CD4-positive, CD25-positive, alpha-beta regulatory T cell (primary cell): ENCODE measurements around the gene RNF149. TPM values are rescaled to one million over a fixed set of nuclear protein-coding genes. Genes with fewer than 3 reads are reported as not detected.

ENCODE experiments used
- ATAC-seq, 2 donors: fragments of 150-1000 bp; cut with Tn5 transposase; one replicate each; pipeline ENCODE4 v1.10.0; 2021; ENCODE audit warnings: low read depth in 2 of 2, moderate number of reproducible peaks in 2 of 2, moderate library complexity in 1 of 2
- DNase-seq, 3 donors: peaks; one replicate each; pipeline versions ENCODE4 v3.0.0 to v3.0.0-alpha.2; 2012 to 2022; ENCODE audit warnings: mixed read lengths in 1 of 3
- H3K27ac ChIP-seq: one replicate; pipeline ENCODE4 v1.7.0; 2013; ENCODE audit warnings: mild to moderate bottlenecking, low read length; ENCODE audit not compliant: insufficient read depth, poor library complexity, severe bottlenecking
- H3K27me3 ChIP-seq: one replicate; pipeline ENCODE4 v1.7.0; 2013; ENCODE audit warnings: low read length; ENCODE audit not compliant: control insufficient read depth, insufficient read depth
- H3K36me3 ChIP-seq: one replicate; pipeline ENCODE4 v1.7.0; 2013; ENCODE audit warnings: mild to moderate bottlenecking, low read length, moderate library complexity; ENCODE audit not compliant: control insufficient read depth, insufficient read depth
- H3K4me1 ChIP-seq: 2 replicates; pipeline ENCODE4 v1.7.0; 2013; ENCODE audit warnings: mild to moderate bottlenecking, low read length; ENCODE audit not compliant: insufficient read depth, control insufficient read depth, poor library complexity, severe bottlenecking
- H3K4me3 ChIP-seq: one replicate; pipeline ENCODE4 v1.7.0; 2013; ENCODE audit warnings: low read depth, mild to moderate bottlenecking, low read length, moderate library complexity
- H3K9me3 ChIP-seq, 2 experiments: 1 replicate in 1 of 2; 2 replicates in 1 of 2; pipeline ENCODE4 v1.7.0; 2013; ENCODE audit warnings: low read length in 2 of 2, mild to moderate bottlenecking in 1 of 2, moderate library complexity in 1 of 2; ENCODE audit not compliant: control insufficient read depth in 2 of 2
- H3K27ac Mint-ChIP-seq, 3 donors: one replicate each; pipeline ENCODE4 v1.8.0; 2020 to 2022; ENCODE audit warnings: mild to moderate bottlenecking in 3 of 3, mixed read lengths in 3 of 3, moderate library complexity in 2 of 3
- H3K27me3 Mint-ChIP-seq: one replicate; pipeline ENCODE4 v1.8.0; 2022; ENCODE audit warnings: mild to moderate bottlenecking, mixed read lengths
- H3K36me3 Mint-ChIP-seq: one replicate; pipeline ENCODE4 v1.8.0; 2020; ENCODE audit warnings: mixed read lengths
- H3K4me1 Mint-ChIP-seq, 4 donors: one replicate each; pipeline ENCODE4 v1.8.0; 2020 to 2022; ENCODE audit warnings: mixed read lengths in 4 of 4, mild to moderate bottlenecking in 1 of 4
- H3K4me3 Mint-ChIP-seq, 4 donors: one replicate each; pipeline ENCODE4 v1.8.0; 2020 to 2022; ENCODE audit warnings: mild to moderate bottlenecking in 4 of 4, mixed read lengths in 4 of 4, moderate library complexity in 3 of 4
- H3K9me3 Mint-ChIP-seq, 7 donors: one replicate each; pipeline ENCODE4 v1.8.0; 2020 to 2022; ENCODE audit warnings: mixed read lengths in 7 of 7, mild to moderate bottlenecking in 3 of 7, moderate library complexity in 2 of 7
- polyA plus RNA-seq, 4 donors: library from polyadenylated mRNA; unstranded; fragments of 300-500 nt; fragmentation: Illumina TruSeq; gene quantifications; one replicate each; pipeline ENCODE4 v1.2.3, GENCODE V29; 2021
- total RNA-seq: library from RNA; stranded (reverse); gene quantifications from one replicate; pipeline ENCODE4 v1.2.3, GENCODE V29; 2022

RNF149 gene
- total and polyA plus RNA-seq, 5 donors from 2014 or later = 84.4 to 221 (median 92.8) TPM

DNA sequence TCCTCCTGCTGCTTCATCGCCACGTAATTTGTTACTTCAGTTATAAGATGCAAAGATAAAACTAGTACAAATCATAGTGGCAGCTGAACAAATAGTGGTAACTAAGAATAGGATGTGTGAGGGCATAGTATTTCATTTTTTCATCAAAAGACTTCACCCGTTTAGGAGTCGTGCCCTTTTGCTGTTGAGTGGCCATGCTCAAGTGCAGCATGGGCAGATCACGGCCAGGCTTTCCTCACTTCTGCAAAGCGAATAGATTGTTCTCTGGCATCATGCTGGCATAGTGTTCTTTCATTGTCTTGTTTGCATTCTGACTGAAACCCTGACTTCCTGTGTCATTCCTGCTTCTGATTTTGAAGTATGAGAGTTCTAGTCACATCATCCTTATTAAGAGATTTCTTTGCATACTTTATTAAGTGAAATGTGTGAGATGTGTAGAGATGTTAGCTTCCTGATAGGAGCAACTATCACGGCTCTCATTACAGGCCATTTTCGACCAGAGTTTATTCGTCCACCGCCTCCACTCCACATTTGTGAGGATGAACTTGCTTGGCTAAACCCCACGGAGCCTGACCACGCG lies 44.1 kb downstream of the RNF149 start:
- no peaks in the 10 kb centered on the region for H3K9me3 ChIP-seq
- peak overlapping the region; percentile 15 for H3K27ac ChIP-seq
- peaks cover 43% of the 10 kb centered on the region for H3K36me3 Mint-ChIP-seq
- no peaks in the 10 kb centered on the region for H3K9me3 Mint-ChIP-seq
- no peak overlapping the region for H3K4me3 ChIP-seq
- ATAC-seq (no peak), DNase-seq (no peak)
- H3K4me3 Mint-ChIP-seq = peak overlapping the region in 2 of 4 donors; percentile 17 to 29
- H3K36me3 ChIP-seq = peaks cover 82% of the 10 kb centered on the region
- peaks cover 8% of the 10 kb centered on the region for H3K4me1 ChIP-seq
- peaks cover 12 to 51% (median 37%) of the 10 kb centered on the region in 4 donors for H3K4me1 Mint-ChIP-seq
- H3K27me3 Mint-ChIP-seq = no peaks in the 10 kb centered on the region
- no peaks in the 10 kb centered on the region for H3K27me3 ChIP-seq
- H3K27ac Mint-ChIP-seq = peak overlapping the region in 2 of 3 donors; percentile 20 to 37

DNA sequence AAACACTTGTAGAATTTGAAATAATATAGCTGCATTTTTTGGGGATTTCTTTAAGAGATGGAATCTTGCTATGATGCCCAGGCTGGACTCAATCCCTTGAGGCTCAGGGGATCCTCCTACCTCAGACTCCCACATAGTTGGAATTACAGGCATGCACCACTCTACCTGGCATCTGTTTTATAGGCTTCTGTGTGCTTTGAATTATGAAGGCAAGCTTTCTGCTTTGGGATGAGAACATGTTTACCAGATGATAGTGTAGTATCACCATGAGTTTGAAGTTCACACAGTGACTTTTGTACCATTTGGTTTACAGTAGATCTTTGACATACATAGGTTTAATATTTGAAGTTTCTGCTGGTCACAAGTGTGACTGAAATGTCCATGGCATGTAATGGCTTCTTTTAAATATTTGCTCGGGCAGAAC lies 45.1 kb downstream of the RNF149 start:
- no peaks in the 10 kb centered on the region for H3K9me3 ChIP-seq
- no peaks in the 10 kb centered on the region for H3K9me3 Mint-ChIP-seq
- H3K27me3 Mint-ChIP-seq = no peaks in the 10 kb centered on the region
- no peaks in the 10 kb centered on the region for H3K27me3 ChIP-seq
- H3K36me3 ChIP-seq = peaks cover 84% of the 10 kb centered on the region
- H3K4me3 Mint-ChIP-seq = no peak overlapping the region
- no peak for DNase-seq
- peaks cover 46% of the 10 kb centered on the region for H3K36me3 Mint-ChIP-seq
- peak overlapping the region; percentile 15 for H3K27ac ChIP-seq
- peaks cover 16 to 61% (median 41%) of the 10 kb centered on the region in 4 donors for H3K4me1 Mint-ChIP-seq
- H3K27ac Mint-ChIP-seq = peak overlapping the region in 1 of 3 donors; percentile 92
- H3K4me3 ChIP-seq = no peak overlapping the region
- H3K4me1 ChIP-seq = peaks cover 8% of the 10 kb centered on the region
- ATAC-seq = no peak

DNA sequence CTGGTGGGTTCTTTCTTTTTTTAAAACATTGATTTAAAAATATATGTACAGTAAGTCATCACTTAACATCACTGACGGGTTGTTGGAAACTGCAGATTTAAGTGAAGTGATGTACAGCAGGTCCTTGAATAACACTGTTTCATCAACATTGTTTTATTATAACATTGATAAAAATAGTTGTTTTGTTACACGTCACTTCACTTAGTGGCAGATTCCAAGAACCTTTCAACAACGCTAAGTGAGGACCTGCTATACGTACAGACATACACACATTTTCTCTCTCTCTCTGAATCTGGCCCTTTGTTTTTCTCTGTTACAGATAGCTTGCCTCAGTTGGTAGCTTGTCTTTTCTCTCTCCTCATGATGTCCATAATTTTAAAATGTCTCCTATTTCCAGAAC lies 46.4 kb downstream of the RNF149 start:
- Histone ChIP-seq H3K9me3 (no peaks in the 10 kb centered on the region), H3K4me1 (peaks cover 8% of the 10 kb centered on the region), H3K27ac (no peak overlapping the region), H3K4me3 (no peak overlapping the region), H3K27me3 (no peaks in the 10 kb centered on the region), H3K36me3 (peaks cover 73% of the 10 kb centered on the region)
- ATAC-seq (no peak), DNase-seq (no peak)
- peak overlapping the region in 1 of 3 donors; percentile 71 for H3K27ac Mint-ChIP-seq
- H3K4me3 Mint-ChIP-seq = no peak overlapping the region
- H3K36me3 Mint-ChIP-seq = peaks cover 41% of the 10 kb centered on the region
- H3K27me3 Mint-ChIP-seq = no peaks in the 10 kb centered on the region
- H3K4me1 Mint-ChIP-seq = peaks cover 17 to 62% (median 42%) of the 10 kb centered on the region in 4 donors
- no peaks in the 10 kb centered on the region for H3K9me3 Mint-ChIP-seq

DNA sequence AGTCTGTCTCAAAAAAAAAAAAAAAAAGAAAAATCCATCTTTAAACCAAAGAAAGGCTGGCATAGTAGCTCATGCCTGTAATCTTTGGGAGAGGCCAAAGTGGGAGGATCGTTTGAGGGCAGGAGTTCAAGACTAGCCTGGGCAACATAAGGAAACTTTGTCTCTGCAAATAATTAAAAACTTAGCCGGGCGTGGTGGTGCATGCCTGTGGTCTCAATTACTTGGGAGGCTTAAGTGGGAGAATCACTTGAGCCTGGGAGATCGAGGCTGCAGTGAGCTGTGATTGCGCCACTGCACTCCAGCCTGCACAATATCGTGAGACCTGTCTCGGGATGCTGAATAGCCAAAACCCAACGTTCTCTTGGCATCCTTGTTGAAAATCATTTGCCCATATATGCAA lies 49.7 kb downstream of the RNF149 start:
- H3K36me3 ChIP-seq = peaks cover 42% of the 10 kb centered on the region
- peaks cover 22 to 81% (median 59%) of the 10 kb centered on the region in 4 donors for H3K4me1 Mint-ChIP-seq
- H3K27ac ChIP-seq = no peak overlapping the region
- H3K4me1 ChIP-seq = peaks cover 33% of the 10 kb centered on the region
- H3K4me3 ChIP-seq = no peak overlapping the region
- no peaks in the 10 kb centered on the region for H3K27me3 Mint-ChIP-seq
- no peaks in the 10 kb centered on the region for H3K27me3 ChIP-seq
- DNase-seq (no peak), ATAC-seq (no peak)
- peak overlapping the region in 2 of 4 donors; percentile 22 to 28 for H3K4me3 Mint-ChIP-seq
- H3K36me3 Mint-ChIP-seq = peaks cover 42% of the 10 kb centered on the region
- peak overlapping the region in 1 of 3 donors; percentile 47 for H3K27ac Mint-ChIP-seq
- H3K9me3 ChIP-seq = no peaks in the 10 kb centered on the region
- H3K9me3 Mint-ChIP-seq = peaks cover 0 to 2% (median 0%) of the 10 kb centered on the region in 7 donors

DNA sequence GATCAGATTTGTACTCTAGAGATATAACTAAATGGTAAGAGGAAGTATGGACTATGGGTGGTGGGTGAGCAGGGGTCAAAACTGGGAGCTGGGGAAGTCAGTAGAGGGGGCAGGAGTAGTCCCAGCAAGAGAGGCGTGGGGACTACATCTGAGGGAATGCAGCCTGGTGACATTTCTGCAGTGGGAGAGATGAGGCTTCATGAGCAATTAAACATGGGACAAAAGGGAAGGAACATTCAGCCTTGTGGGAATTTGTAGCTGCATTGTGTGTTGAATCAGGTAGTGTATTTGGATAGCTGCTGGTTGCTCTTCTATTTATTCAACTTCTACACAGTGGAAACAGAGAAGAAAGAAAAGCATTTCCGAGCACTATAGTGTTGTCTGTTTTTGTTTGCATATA lies 52.2 kb downstream of the RNF149 start:
- Histone ChIP-seq H3K27me3 (no peaks in the 10 kb centered on the region), H3K4me1 (peaks cover 46% of the 10 kb centered on the region), H3K36me3 (peaks cover 21% of the 10 kb centered on the region), H3K4me3 (no peak overlapping the region), H3K9me3 (no peaks in the 10 kb centered on the region), H3K27ac (peak overlapping the region; percentile 28)
- Mint-ChIP-seq H3K4me1 (peaks cover 23 to 82% (median 57%) of the 10 kb centered on the region in 4 donors), H3K9me3 (peaks cover 0 to 2% (median 0%) of the 10 kb centered on the region in 7 donors), H3K27me3 (no peaks in the 10 kb centered on the region), H3K27ac (peak overlapping the region; percentile 74 to 90 (median 89)), H3K4me3 (peak overlapping the region; percentile 64 to 83 (median 74)), H3K36me3 (peaks cover 31% of the 10 kb centered on the region)
- DNase-seq (no peak), ATAC-seq (no peak)

DNA sequence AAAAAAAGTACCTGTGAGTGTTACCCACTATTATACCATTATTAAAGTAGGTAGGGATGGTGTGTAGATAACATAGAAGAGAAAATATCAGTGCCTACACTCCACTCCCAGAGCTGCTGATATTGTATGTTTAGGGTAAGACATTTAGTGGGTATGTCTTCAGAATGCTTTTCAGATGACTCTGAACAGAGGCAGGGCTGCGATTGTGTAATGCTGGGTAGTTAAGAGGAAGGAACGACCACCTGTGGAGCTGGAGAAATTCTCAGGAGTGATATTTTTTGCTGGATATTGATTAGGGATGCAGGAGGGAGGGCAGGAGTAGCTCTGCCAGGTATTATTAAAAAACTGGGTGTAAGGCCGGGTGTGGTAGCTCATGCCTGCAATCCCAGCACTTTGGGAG lies 53.0 kb downstream of the RNF149 start:
- H3K36me3 ChIP-seq = peaks cover 17% of the 10 kb centered on the region
- H3K9me3 ChIP-seq = no peaks in the 10 kb centered on the region
- peaks cover 43% of the 10 kb centered on the region for H3K4me1 ChIP-seq
- no peak overlapping the region for H3K4me3 ChIP-seq
- Mint-ChIP-seq H3K27me3 (no peaks in the 10 kb centered on the region), H3K36me3 (peaks cover 26% of the 10 kb centered on the region), H3K27ac (peak overlapping the region; percentile 49 to 90 (median 89)), H3K4me3 (peak overlapping the region in 2 of 4 donors; percentile 39 to 81), H3K4me1 (peaks cover 23 to 79% (median 51%) of the 10 kb centered on the region in 4 donors), H3K9me3 (peaks cover 0 to 2% (median 0%) of the 10 kb centered on the region in 7 donors)
- peak overlapping the region; percentile 28 for H3K27ac ChIP-seq
- no peaks in the 10 kb centered on the region for H3K27me3 ChIP-seq
- DNase-seq (no peak), ATAC-seq (no peak)

DNA sequence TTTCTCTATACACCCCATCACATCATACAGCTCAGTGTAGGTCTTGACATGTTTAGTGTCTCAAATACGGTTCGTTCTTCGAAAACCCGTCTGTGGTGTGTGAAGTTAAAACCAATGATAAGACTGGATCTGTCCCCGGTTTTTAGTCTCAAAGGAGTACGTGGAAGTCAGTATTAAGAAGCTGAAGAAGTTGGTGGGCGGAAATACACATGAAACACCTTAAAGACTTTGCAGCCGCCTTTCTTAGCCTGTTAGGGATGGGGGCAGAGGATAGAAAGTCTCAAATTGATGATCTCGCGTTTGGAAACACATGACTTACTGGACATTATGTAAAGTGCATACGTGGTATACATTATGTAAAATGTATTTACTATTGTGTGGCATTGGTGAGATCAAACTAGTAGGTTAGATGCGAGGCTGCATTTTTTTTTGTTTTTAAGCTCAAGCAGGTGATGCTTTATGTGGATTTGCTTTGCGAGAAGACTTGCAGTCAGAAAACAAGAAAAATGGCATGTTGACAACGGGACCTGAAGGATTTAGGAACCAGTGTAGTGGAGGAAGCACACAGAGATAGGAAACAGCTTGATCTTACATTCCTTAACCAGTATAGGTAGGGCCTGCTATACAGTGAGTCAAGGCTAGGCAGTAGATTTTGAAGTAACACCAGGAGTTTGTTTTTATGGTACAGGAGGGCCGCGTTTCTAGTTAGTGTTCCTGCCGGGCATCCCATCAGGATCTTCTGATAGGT lies 54.6 kb downstream of the RNF149 start:
- no peak for ATAC-seq

More for the DNA sequence above, 54.6 kb downstream of the RNF149 start:
- H3K4me1 ChIP-seq = peaks cover 43% of the 10 kb centered on the region
- peak overlapping the region; percentile 95 for H3K4me3 ChIP-seq
- no peaks in the 10 kb centered on the region for H3K27me3 Mint-ChIP-seq
- peak overlapping the region; percentile 95 to 99 (median 98) for H3K4me3 Mint-ChIP-seq
- peak overlapping the region; percentile 99 for H3K27ac ChIP-seq
- H3K36me3 ChIP-seq = peaks cover 4% of the 10 kb centered on the region
- peak overlapping the region; percentile 84 to 95 (median 93) for H3K27ac Mint-ChIP-seq
- peaks cover 22% of the 10 kb centered on the region for H3K36me3 Mint-ChIP-seq
- H3K27me3 ChIP-seq = no peaks in the 10 kb centered on the region
- no peaks in the 10 kb centered on the region for H3K9me3 ChIP-seq
- peak; percentile 6 to 61 (median 32) for DNase-seq
- peaks cover 20 to 64% (median 41%) of the 10 kb centered on the region in 4 donors for H3K4me1 Mint-ChIP-seq
- H3K9me3 Mint-ChIP-seq = peaks cover 0 to 2% (median 0%) of the 10 kb centered on the region in 7 donors
